H9 (cell line): Measurements from ENCODE around the gene CPNE5. TPM values are rescaled to one million over a fixed set of nuclear protein-coding genes. Genes with fewer than 3 reads are reported as not detected.
A peak's percentile ranks its signal among the peaks of the same experiment; 100 is the strongest.

ENCODE experiments used
- DNase-seq: peaks from one replicate; pipeline ENCODE4 v3.0.0-alpha.2; 2017
- H2AFZ ChIP-seq: one replicate; pipeline ENCODE4 v1.6.1; 2013; ENCODE audit warnings: mild to moderate bottlenecking, low read length, control low read depth, moderate library complexity
- H2AK5ac ChIP-seq: 2 replicates; pipeline ENCODE4 v1.6.1; 2013; ENCODE audit warnings: low read length, control low read depth, mixed read lengths; ENCODE audit not compliant: insufficient read length
- H2BK120ac ChIP-seq: one replicate; pipeline ENCODE4 v1.6.1; 2013; ENCODE audit warnings: low read depth, mild to moderate bottlenecking, low read length, control low read depth, inconsistent platforms; ENCODE audit not compliant: poor library complexity, severe bottlenecking
- H2BK12ac ChIP-seq: 2 replicates; pipeline ENCODE4 v1.6.1; 2013; ENCODE audit warnings: low read length, control low read depth, mixed read lengths, low read depth; ENCODE audit not compliant: insufficient read length
- H2BK15ac ChIP-seq: 2 replicates; pipeline ENCODE4 v1.6.1; 2013; ENCODE audit warnings: low read depth, low read length, control low read depth
- H2BK20ac ChIP-seq: one replicate; pipeline ENCODE4 v1.6.1; 2013; ENCODE audit warnings: low read depth, mild to moderate bottlenecking, low read length, control low read depth, inconsistent platforms; ENCODE audit not compliant: poor library complexity, severe bottlenecking
- H2BK5ac ChIP-seq: 2 replicates; pipeline ENCODE4 v1.6.1; 2013; ENCODE audit warnings: low read length, control low read depth, mixed read lengths; ENCODE audit not compliant: insufficient read length
- H3K14ac ChIP-seq: 2 replicates; pipeline ENCODE4 v1.6.1; 2013; ENCODE audit warnings: low read length, control low read depth; ENCODE audit not compliant: insufficient read depth
- H3K18ac ChIP-seq: 2 replicates; pipeline ENCODE4 v1.6.1; 2013; ENCODE audit warnings: low read depth, mild to moderate bottlenecking, mixed read lengths, low read length, control low read depth; ENCODE audit not compliant: insufficient read length
- H3K23ac ChIP-seq: 2 replicates; pipeline ENCODE4 v1.6.1; 2013; ENCODE audit warnings: low read length, control low read depth, mixed read lengths, low read depth; ENCODE audit not compliant: insufficient read length
- H3K23me2 ChIP-seq: 2 replicates; pipeline ENCODE4 v1.6.1; 2013; ENCODE audit warnings: low read depth, mild to moderate bottlenecking, mixed read lengths, low read length, control low read depth; ENCODE audit not compliant: insufficient read length, poor library complexity, severe bottlenecking
- H3K27ac ChIP-seq: 2 replicates; pipeline ENCODE4 v1.5.1; 2013; ENCODE audit warnings: low read length, control low read depth, mixed read lengths, low read depth; ENCODE audit not compliant: insufficient read length
- H3K27me3 ChIP-seq: 2 replicates; pipeline ENCODE4 v1.6.1; 2013; ENCODE audit warnings: low read length, control low read depth, inconsistent platforms; ENCODE audit not compliant: insufficient read depth
- H3K4ac ChIP-seq: 2 replicates; pipeline ENCODE4 v1.6.1; 2013; ENCODE audit warnings: low read depth, mild to moderate bottlenecking, control low read depth, inconsistent platforms, low read length, moderate library complexity
- H3K4me1 ChIP-seq: 2 replicates; pipeline ENCODE4 v1.6.1; 2013; ENCODE audit warnings: low read length, control low read depth, inconsistent platforms; ENCODE audit not compliant: insufficient read depth
- H3K4me2 ChIP-seq: 2 replicates; pipeline ENCODE4 v1.6.1; 2013; ENCODE audit warnings: low read length, control low read depth, mixed read lengths; ENCODE audit not compliant: insufficient read length, insufficient read depth
- H3K56ac ChIP-seq: 2 replicates; pipeline ENCODE4 v1.6.1; 2013; ENCODE audit warnings: low read depth, mild to moderate bottlenecking, mixed read lengths, low read length, control low read depth; ENCODE audit not compliant: insufficient read length
- H3K79me1 ChIP-seq: 2 replicates; pipeline ENCODE4 v1.6.1; 2013; ENCODE audit warnings: low read depth, mild to moderate bottlenecking, moderate library complexity, low read length, control low read depth, inconsistent platforms; ENCODE audit not compliant: insufficient read depth, poor library complexity, severe bottlenecking
- H3K79me2 ChIP-seq: 2 replicates; pipeline ENCODE4 v1.6.1; 2013; ENCODE audit warnings: low read length, control low read depth, inconsistent platforms; ENCODE audit not compliant: insufficient read depth
- H3K9ac ChIP-seq: 2 replicates; pipeline ENCODE4 v1.6.1; 2013; ENCODE audit warnings: low read length, control low read depth, mixed read lengths; ENCODE audit not compliant: insufficient read length; ENCODE audit errors: extremely low read depth
- H3K9me3 ChIP-seq: one replicate; pipeline ENCODE4 v1.6.1; 2013; ENCODE audit warnings: low read depth, low read length, inconsistent platforms; ENCODE audit not compliant: control insufficient read depth
- H3T11ph ChIP-seq: one replicate; pipeline ENCODE4 v1.6.1; 2013; ENCODE audit warnings: mild to moderate bottlenecking, low read length, control low read depth, inconsistent platforms
- H4K20me1 ChIP-seq: one replicate; pipeline ENCODE4 v1.6.1; 2013; ENCODE audit not compliant: control insufficient read depth, insufficient read length, insufficient read depth
- H4K5ac ChIP-seq: 2 replicates; pipeline ENCODE4 v1.6.1; 2013; ENCODE audit warnings: low read depth, mild to moderate bottlenecking, mixed read lengths, low read length, control low read depth; ENCODE audit not compliant: insufficient read length
- H4K8ac ChIP-seq: replicated peaks from 2 replicates; pipeline ENCODE4 v1.6.1; 2013; ENCODE audit warnings: low read length, control low read depth, mixed read lengths, low read depth; ENCODE audit not compliant: insufficient read length
- H4K91ac ChIP-seq: 2 replicates; pipeline ENCODE4 v1.6.1; 2013; ENCODE audit warnings: low read depth, mild to moderate bottlenecking, moderate library complexity, mixed read lengths, low read length, control low read depth; ENCODE audit not compliant: insufficient read length
- H3K27ac Mint-ChIP-seq, 3 experiments: 2 replicates in 2 of 3; 3 replicates in 1 of 3; pipeline ENCODE4 v1.8.0; 2020 to 2021; ENCODE audit warnings: mixed read lengths in 3 of 3, mild to moderate bottlenecking in 1 of 3, moderate library complexity in 1 of 3
- H3K27me3 Mint-ChIP-seq: 2 replicates; pipeline ENCODE4 v1.8.0; 2021; ENCODE audit warnings: low read depth, mild to moderate bottlenecking, moderate library complexity, mixed read lengths
- H3K36me3 Mint-ChIP-seq, 3 experiments: 2 replicates in 2 of 3; 3 replicates in 1 of 3; pipeline ENCODE4 v1.8.0; 2020 to 2021; ENCODE audit warnings: low read depth in 3 of 3, mixed read lengths in 3 of 3; ENCODE audit not compliant: insufficient read depth in 1 of 3
- H3K4me1 Mint-ChIP-seq, 2 experiments: 2 replicates each; pipeline ENCODE4 v1.8.0; 2020; ENCODE audit warnings: mixed read lengths in 2 of 2
- H3K4me3 Mint-ChIP-seq, 2 experiments: 2 replicates in 1 of 2; 3 replicates in 1 of 2; pipeline ENCODE4 v1.8.0; 2020 to 2021; ENCODE audit warnings: mild to moderate bottlenecking in 2 of 2, mixed read lengths in 2 of 2, moderate library complexity in 1 of 2
- H3K9me3 Mint-ChIP-seq, 2 experiments: 2 replicates in 1 of 2; 3 replicates in 1 of 2; pipeline ENCODE4 v1.8.0; 2020; ENCODE audit warnings: mild to moderate bottlenecking in 2 of 2, mixed read lengths in 2 of 2, moderate library complexity in 1 of 2
- CTCF ChIP-seq: fragments of 200-600 bp; sonication (generic); conservative IDR thresholded peaks from 3 replicates; pipeline ENCODE4 v1.8.0; 2021; ENCODE audit warnings: antibody characterized with exemption, mild to moderate bottlenecking
- WGBS: extraction: QIAGEN DNeasy Blood & Tissue Kit; methylation state at CpG from one replicate; pipeline ENCODE4 v1.1.7; 2013; ENCODE audit warnings: missing lambda C conversion rate, low lambda C conversion rate, mixed read lengths; ENCODE audit not compliant: insufficient read length; ENCODE audit errors: extremely low coverage; 5-methylcytosine and 5-hydroxymethylcytosine counted together
- total RNA-seq: library from RNA; stranded (reverse); gene quantifications from 2 replicates; pipeline ENCODE4 v1.2.1, GENCODE V29; 2021

CPNE5 gene
- total RNA-seq, 1 experiment from 2014 or later: 0.52 TPM

GRCh38 chr6:36853325-36853724, 14.1 kb upstream of the CPNE5 start:
- H3K27me3 Mint-ChIP-seq: peaks cover 2% of the 10 kb centered on the region; the same call in 1 of the 2 replicates
- 0 out of 7 replicates have a peak overlapping the region, but pooled peaks of 1 of the 3 experiments have one; percentile 2 for H3K27ac Mint-ChIP-seq
- WGBS: no CpG with 5 or more reads among the region's 5 CpGs
- Histone ChIP-seq H3K4me2 (no peak overlapping the region), H2BK120ac (no peak overlapping the region), H3K9me3 (no peaks in the 10 kb centered on the region), H4K20me1 (peaks cover 2% of the 10 kb centered on the region), H3K9ac (no peak overlapping the region), H4K8ac (no peak overlapping the region), H3K4ac (no peak overlapping the region), H3K79me2 (peaks cover 2% of the 10 kb centered on the region; the same call in 1 of the 2 replicates), H3K56ac (no peak overlapping the region), H2BK20ac (no peak overlapping the region), H3K27me3 (no peaks in the 10 kb centered on the region), H2AK5ac (no peak overlapping the region), H2AFZ (no peak overlapping the region), H3K79me1 (peaks cover 4% of the 10 kb centered on the region), H4K91ac (no peak overlapping the region), H3K23me2 (peaks cover 4% of the 10 kb centered on the region), H2BK12ac (no peak overlapping the region), H3K27ac (no peak overlapping the region), H3K4me1 (no peaks in the 10 kb centered on the region; the same call in 1 of the 2 replicates), H3T11ph (no peak overlapping the region), H3K18ac (no peak overlapping the region), H3K23ac (no peak overlapping the region), H2BK5ac (no peak overlapping the region), H3K14ac (no peak overlapping the region), H2BK15ac (no peak overlapping the region), H4K5ac (no peak overlapping the region)
- no peak for TF ChIP-seq CTCF
- peaks cover 23 to 50% (median 43%) of the 10 kb centered on the region in 3 experiments; a peak in 6 of 7 replicates for H3K36me3 Mint-ChIP-seq
- no peak for DNase-seq
- H3K9me3 Mint-ChIP-seq: no peaks in the 10 kb centered on the region; a peak in 1 of 5 replicates
- peaks cover 25 to 26% of the 10 kb centered on the region in 2 experiments for H3K4me1 Mint-ChIP-seq
- H3K4me3 Mint-ChIP-seq: no peak overlapping the region
